ENCODE measurements around the gene SURF2.
"Not testable (repeated sequence)": the region's sequence is repeated elsewhere in the genome, so short reads cannot be mapped to it uniquely, and the experiment has no call there.

Gene SURF2

DNA sequence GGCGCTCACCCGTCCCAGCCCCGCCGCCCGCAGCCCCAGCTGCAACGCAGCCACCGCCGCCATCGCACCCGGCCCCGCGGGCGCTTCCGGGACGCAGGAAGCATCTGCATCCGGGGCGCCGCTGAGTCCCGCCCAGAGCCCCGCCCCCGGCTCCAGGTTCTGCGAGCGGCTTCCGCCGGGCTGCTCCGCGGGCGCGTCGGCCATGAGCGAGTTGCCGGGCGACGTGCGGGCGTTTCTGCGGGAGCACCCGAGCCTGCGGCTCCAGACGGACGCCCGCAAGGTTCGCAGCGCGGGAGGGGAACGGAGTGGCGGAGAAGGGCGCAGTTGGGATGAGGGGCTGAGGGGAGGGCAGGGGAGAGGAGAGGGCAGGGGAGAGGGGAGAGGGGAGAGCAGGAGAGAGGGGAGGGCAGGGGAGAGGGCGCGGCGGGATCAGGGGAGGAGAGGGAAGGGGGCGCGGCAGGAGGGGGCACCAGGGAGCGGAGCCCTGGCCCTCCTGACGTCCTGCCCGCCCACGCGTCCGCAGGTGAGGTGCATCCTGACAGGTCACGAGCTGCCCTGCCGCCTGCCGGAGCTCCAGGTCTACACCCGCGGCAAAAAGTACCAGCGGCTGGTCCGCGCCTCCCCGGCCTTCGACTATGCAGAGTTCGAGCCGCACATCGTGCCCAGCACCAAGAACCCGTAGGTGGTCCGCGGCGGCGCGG lies at the start of gene SURF2, which contains the start of gene SURF1:
TSS of gene SURF2 (plus strand) at position 160 of the 701 bp plus-strand sequence. CDS start at position 203, 43 bp downstream.
TSS of gene SURF1 (minus strand) at position 97 of the 701 bp plus-strand sequence. CDS start at position 63, 34 bp downstream.
- DNase-seq (ENCODE audit: low read depth, low spot score) = no peak
- Histone ChIP-seq H3K27me3 (ENCODE audit: control insufficient read depth, insufficient read depth, low read length) (no peaks in the 10 kb centered on the region), H3K4me1 (ENCODE audit: control insufficient read depth, insufficient read depth, low read length) (no peaks in the 10 kb centered on the region), H3K27ac (ENCODE audit: low read length) (no peak within 1 kb of the TSS), H3K36me3 (ENCODE audit: control insufficient read depth, insufficient read depth, low read length) (peaks cover 22% of the 10 kb centered on the region), H3K9me3 (ENCODE audit: control insufficient read depth, insufficient read depth, low read length) (no peaks in the 10 kb centered on the region), H3K4me3 (ENCODE audit: low read length) (peak within 1 kb of the TSS; percentile 70)
- no CpG with 5 or more reads among the region's 78 CpGs for WGBS (ENCODE audit: insufficient coverage, insufficient read length)

DNA sequence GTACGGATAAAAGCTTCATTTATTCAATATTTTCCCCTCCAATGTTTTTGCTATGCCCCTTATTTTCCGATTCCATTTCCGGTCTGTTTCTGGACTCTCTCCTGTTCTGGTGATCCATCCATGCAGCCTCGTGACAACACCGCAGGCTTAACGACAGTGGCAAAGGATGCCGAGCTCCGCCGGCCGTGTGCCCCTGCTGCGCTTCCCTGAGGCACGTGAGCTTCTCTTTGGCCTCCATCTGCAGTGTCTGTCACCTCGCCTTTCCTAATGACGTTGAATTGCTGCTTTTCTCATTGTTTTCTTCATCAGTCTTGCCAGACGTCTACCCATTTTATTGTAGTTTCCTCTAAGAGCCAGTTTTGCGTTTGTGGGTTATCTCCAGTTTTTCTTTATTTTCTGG lies 49.0 kb upstream of the SURF2 start:
- H3K9me3 ChIP-seq (ENCODE audit: control insufficient read depth, insufficient read depth, low read length) = no peaks in the 10 kb centered on the region
- no peaks in the 10 kb centered on the region for H3K36me3 ChIP-seq (ENCODE audit: control insufficient read depth, insufficient read depth, low read length)
- no peak overlapping the region for H3K4me3 ChIP-seq (ENCODE audit: low read length)
- H3K27me3 ChIP-seq (ENCODE audit: control insufficient read depth, insufficient read depth, low read length) = no peaks in the 10 kb centered on the region
- WGBS (ENCODE audit: insufficient coverage, insufficient read length) = no CpG with 5 or more reads among the region's 16 CpGs
- H3K27ac ChIP-seq (ENCODE audit: low read length) = no peak overlapping the region
- DNase-seq (ENCODE audit: low read depth, low spot score) = no peak
- H3K4me1 ChIP-seq (ENCODE audit: control insufficient read depth, insufficient read depth, low read length) = no peaks in the 10 kb centered on the region

DNA sequence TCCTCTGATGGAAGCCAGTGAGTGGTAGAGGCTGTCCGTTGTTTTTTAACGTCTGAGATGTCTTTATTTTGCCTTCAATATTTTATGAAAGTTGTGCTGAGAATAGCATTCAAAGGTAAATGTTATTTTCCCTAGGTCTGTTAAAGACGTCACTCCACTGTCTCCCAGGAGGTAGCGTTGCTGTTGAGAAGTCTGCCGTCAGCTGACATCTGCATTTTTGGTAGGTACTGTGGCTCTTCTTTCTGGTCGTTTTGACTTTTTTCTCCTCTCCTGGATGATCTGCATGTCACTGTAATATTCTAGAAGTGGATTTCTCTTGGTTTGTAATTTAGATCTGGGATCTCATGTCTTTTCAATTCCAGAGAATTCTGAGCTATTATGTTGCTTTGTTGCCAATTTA lies 46.7 kb upstream of the SURF2 start:
- no peak for DNase-seq (ENCODE audit: low read depth, low spot score)
- WGBS (ENCODE audit: insufficient coverage, insufficient read length) = no CpG with 5 or more reads among the region's 6 CpGs
- H3K4me1 ChIP-seq (ENCODE audit: control insufficient read depth, insufficient read depth, low read length) = no peaks in the 10 kb centered on the region
- no peaks in the 10 kb centered on the region for H3K27me3 ChIP-seq (ENCODE audit: control insufficient read depth, insufficient read depth, low read length)
- no peak overlapping the region for H3K4me3 ChIP-seq (ENCODE audit: low read length)
- no peaks in the 10 kb centered on the region for H3K9me3 ChIP-seq (ENCODE audit: control insufficient read depth, insufficient read depth, low read length)
- no peak overlapping the region for H3K27ac ChIP-seq (ENCODE audit: low read length)
- H3K36me3 ChIP-seq (ENCODE audit: control insufficient read depth, insufficient read depth, low read length) = no peaks in the 10 kb centered on the region

DNA sequence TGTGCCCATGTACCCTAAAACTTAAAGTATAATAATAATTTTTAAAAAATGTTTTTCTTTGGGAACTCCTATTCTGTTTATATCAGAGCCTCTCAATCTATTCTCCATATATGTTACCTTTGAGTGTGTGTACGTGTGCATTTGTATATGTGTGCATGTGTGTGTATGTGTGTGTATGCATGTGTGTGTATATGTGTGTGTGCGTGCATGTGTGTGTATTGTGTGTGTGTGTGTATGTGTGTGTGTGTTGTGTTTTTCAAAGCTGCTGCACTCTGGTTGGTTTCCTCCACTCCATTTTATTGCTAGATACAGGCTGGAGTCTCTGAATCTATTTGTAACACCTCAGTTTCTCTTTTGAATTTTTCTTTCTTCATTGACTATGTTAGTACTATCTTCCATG lies 40.4 kb upstream of the SURF2 start:
- Histone ChIP-seq H3K27ac (ENCODE audit: low read length) (no peak overlapping the region), H3K4me3 (ENCODE audit: low read length) (no peak overlapping the region), H3K36me3 (ENCODE audit: control insufficient read depth, insufficient read depth, low read length) (no peaks in the 10 kb centered on the region), H3K9me3 (ENCODE audit: control insufficient read depth, insufficient read depth, low read length) (no peaks in the 10 kb centered on the region), H3K4me1 (ENCODE audit: control insufficient read depth, insufficient read depth, low read length) (no peaks in the 10 kb centered on the region), H3K27me3 (ENCODE audit: control insufficient read depth, insufficient read depth, low read length) (no peaks in the 10 kb centered on the region)
- DNase-seq (ENCODE audit: low read depth, low spot score) = no peak
- WGBS (ENCODE audit: insufficient coverage, insufficient read length) = no CpG with 5 or more reads among the region's 2 CpGs

DNA sequence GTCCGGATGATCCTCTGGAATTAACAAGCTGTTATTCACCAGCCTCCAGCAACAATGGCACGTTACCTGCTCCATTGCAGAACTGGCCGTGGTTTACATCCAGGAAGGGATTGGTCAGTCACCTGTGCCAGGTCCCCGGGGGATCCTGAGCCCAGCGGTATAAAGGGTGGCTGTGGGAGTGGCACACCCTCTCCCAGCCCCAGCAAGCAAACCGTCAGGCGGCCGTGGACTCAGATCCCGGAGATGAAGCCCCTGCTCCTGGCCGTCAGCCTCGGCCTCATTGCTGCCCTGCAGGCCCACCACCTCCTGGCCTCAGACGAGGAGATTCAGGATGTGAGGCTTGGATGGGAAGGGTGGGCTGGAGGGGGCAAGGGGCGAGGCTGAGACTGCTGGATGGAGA lies 38.8 kb upstream of the SURF2 start:
- not testable (repeated sequence) for H3K27me3 ChIP-seq (ENCODE audit: control insufficient read depth, insufficient read depth, low read length); H3K9me3 ChIP-seq (ENCODE audit: control insufficient read depth, insufficient read depth, low read length); H3K4me1 ChIP-seq (ENCODE audit: control insufficient read depth, insufficient read depth, low read length); H3K4me3 ChIP-seq (ENCODE audit: low read length); H3K36me3 ChIP-seq (ENCODE audit: control insufficient read depth, insufficient read depth, low read length); DNase-seq (ENCODE audit: low read depth, low spot score); H3K27ac ChIP-seq (ENCODE audit: low read length)
- WGBS (ENCODE audit: insufficient coverage, insufficient read length) = no CpG with 5 or more reads among the region's 13 CpGs

DNA sequence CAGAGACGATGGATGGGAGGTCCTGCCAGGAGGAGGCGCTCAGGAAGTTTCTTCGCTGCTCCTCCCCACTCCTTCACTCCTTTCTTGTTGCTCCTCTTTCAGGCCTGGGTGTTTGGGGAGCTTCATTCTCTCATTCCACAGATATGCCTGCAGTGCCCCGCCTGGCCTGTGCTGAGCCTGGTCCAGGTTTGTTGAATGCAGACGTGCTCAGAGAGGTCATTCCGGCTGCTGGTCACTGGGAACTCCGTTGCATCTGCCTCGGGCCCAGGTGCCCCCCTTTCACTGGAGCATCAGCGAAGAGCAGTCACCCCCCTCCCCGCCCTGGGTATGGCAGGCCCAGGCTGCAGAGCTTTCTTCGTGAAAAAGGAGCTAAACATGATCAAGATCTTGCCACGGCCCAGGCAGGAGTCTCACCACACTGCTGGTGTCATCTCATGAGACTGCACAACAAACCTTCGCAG lies 35.9 kb upstream of the SURF2 start:
- no peak for DNase-seq (ENCODE audit: low read depth, low spot score)
- no peak overlapping the region for H3K4me3 ChIP-seq (ENCODE audit: low read length)
- no peaks in the 10 kb centered on the region for H3K4me1 ChIP-seq (ENCODE audit: control insufficient read depth, insufficient read depth, low read length)
- H3K27me3 ChIP-seq (ENCODE audit: control insufficient read depth, insufficient read depth, low read length) = no peaks in the 10 kb centered on the region
- no peaks in the 10 kb centered on the region for H3K9me3 ChIP-seq (ENCODE audit: control insufficient read depth, insufficient read depth, low read length)
- H3K27ac ChIP-seq (ENCODE audit: low read length) = no peak overlapping the region
- no CpG with 5 or more reads among the region's 13 CpGs for WGBS (ENCODE audit: insufficient coverage, insufficient read length)
- no peaks in the 10 kb centered on the region for H3K36me3 ChIP-seq (ENCODE audit: control insufficient read depth, insufficient read depth, low read length)

DNA sequence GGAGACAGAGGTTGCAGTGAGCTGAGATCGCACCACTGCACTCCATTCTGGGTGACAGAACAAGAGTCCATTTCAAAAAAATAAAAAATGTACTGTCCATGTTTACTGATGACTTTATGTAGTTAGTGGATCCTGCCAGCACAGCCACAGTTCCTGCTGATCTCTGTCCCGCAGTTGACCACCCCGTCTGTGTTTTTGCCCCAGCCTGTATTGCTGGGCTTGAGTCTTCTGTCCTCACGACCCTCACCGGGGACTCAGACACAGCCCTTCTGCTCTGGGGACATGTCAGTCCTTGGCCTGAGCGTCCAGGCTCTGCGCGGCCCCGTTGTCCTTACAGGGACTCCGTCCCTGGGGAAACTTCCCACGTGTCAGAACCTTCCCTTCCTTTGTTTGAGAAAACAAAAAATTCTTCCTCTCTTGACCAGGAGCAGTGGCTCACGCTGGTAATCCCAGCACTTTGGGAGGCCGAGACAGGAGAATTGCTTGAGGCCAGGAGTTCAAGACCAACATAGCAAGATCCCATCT lies 34.9 kb upstream of the SURF2 start:
- no peaks in the 10 kb centered on the region for H3K4me1 ChIP-seq (ENCODE audit: control insufficient read depth, insufficient read depth, low read length)
- no peaks in the 10 kb centered on the region for H3K27me3 ChIP-seq (ENCODE audit: control insufficient read depth, insufficient read depth, low read length)
- H3K4me3 ChIP-seq (ENCODE audit: low read length) = no peak overlapping the region
- no peak overlapping the region for H3K27ac ChIP-seq (ENCODE audit: low read length)
- no peaks in the 10 kb centered on the region for H3K36me3 ChIP-seq (ENCODE audit: control insufficient read depth, insufficient read depth, low read length)
- DNase-seq (ENCODE audit: low read depth, low spot score) = no peak
- no peaks in the 10 kb centered on the region for H3K9me3 ChIP-seq (ENCODE audit: control insufficient read depth, insufficient read depth, low read length)
- no CpG with 5 or more reads among the region's 13 CpGs for WGBS (ENCODE audit: insufficient coverage, insufficient read length)

DNA sequence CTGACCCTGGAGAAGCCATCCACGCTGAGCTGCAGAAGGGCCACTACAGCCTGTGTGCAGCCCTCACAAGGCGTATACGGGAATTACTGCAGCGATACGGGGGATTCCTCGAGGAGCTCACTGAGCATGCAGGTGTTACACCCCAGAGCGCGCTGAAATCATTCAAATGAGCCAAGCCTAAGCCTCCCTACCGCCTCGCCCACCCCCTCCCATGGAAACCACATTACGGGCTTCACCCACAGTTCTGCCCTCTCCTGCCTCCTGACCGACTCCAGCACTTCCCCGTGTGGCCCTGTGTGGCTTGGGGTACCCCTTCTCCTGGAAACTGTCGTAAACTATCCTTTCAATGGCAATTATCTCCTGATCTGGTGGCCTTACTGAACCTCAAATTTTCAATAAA lies 33.6 kb upstream of the SURF2 start:
- no CpG with 5 or more reads among the region's 14 CpGs for WGBS (ENCODE audit: insufficient coverage, insufficient read length)
- no peak overlapping the region for H3K4me3 ChIP-seq (ENCODE audit: low read length)
- no peak overlapping the region for H3K27ac ChIP-seq (ENCODE audit: low read length)
- no peaks in the 10 kb centered on the region for H3K4me1 ChIP-seq (ENCODE audit: control insufficient read depth, insufficient read depth, low read length)
- H3K9me3 ChIP-seq (ENCODE audit: control insufficient read depth, insufficient read depth, low read length) = no peaks in the 10 kb centered on the region
- no peaks in the 10 kb centered on the region for H3K27me3 ChIP-seq (ENCODE audit: control insufficient read depth, insufficient read depth, low read length)
- DNase-seq (ENCODE audit: low read depth, low spot score) = no peak
- no peaks in the 10 kb centered on the region for H3K36me3 ChIP-seq (ENCODE audit: control insufficient read depth, insufficient read depth, low read length)

DNA sequence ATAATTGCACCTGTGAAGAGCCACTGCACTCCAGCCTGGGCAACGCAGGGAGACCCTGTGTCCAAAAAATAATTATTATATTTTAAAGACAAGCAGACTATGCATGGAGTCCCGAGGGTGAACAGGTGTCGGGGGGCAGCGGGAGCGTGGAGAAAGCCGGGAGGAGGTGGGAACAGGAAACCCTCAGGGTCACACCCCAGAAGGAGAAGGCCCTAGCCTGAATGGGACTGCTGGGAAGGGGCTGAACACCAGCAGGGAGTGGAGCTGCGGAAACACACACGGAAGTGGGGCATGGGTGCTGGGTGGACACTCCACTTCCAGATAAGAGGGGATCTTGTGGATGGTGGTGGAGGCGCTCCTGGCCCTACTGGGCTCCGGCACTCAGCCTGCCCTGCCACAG lies 33.1 kb upstream of the SURF2 start:
- Histone ChIP-seq H3K27ac (ENCODE audit: low read length) (no peak overlapping the region), H3K9me3 (ENCODE audit: control insufficient read depth, insufficient read depth, low read length) (no peaks in the 10 kb centered on the region), H3K4me3 (ENCODE audit: low read length) (no peak overlapping the region), H3K27me3 (ENCODE audit: control insufficient read depth, insufficient read depth, low read length) (no peaks in the 10 kb centered on the region), H3K4me1 (ENCODE audit: control insufficient read depth, insufficient read depth, low read length) (no peaks in the 10 kb centered on the region), H3K36me3 (ENCODE audit: control insufficient read depth, insufficient read depth, low read length) (no peaks in the 10 kb centered on the region)
- DNase-seq (ENCODE audit: low read depth, low spot score) = no peak
- no CpG with 5 or more reads among the region's 10 CpGs for WGBS (ENCODE audit: insufficient coverage, insufficient read length)

DNA sequence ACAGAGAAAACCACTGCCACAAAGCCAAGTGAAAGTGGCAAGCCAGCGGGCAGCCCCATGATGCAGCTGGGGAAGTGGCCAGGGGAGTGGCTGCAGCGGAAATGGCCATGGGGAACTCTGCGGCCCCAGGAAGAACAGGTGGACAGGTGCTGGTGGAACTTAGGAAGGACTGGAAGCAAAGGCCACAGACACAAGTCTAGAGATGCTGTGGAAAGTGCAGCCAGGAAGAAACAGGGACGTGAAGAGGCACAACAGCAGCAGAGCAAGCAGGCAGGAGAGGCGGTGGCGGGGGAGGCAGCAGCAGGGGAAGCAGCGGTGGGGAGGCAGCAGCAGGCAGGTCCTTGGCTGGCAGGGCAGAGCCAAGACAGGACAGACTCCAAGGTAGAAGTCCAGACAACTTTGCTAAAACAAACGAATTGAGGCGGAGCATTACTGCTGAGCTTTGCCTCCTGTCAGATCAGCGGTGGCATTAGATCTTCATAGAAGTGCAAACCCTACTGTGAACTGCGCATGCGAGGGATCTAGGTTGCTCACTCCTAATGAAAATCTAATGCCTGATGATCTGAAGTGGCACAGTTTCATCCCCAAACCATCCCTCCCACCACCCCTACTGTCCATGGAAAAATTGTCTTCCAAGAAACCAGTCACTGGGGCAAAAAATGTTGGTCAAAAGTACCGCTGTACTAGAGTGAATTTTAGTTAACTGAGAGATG lies 32.2 kb upstream of the SURF2 start:
- no peak overlapping the region for H3K27ac ChIP-seq (ENCODE audit: low read length)
- no peaks in the 10 kb centered on the region for H3K4me1 ChIP-seq (ENCODE audit: control insufficient read depth, insufficient read depth, low read length)
- no peaks in the 10 kb centered on the region for H3K27me3 ChIP-seq (ENCODE audit: control insufficient read depth, insufficient read depth, low read length)
- no CpG with 5 or more reads among the region's 13 CpGs for WGBS (ENCODE audit: insufficient coverage, insufficient read length)
- H3K4me3 ChIP-seq (ENCODE audit: low read length) = no peak overlapping the region
- DNase-seq (ENCODE audit: low read depth, low spot score) = no peak
- H3K36me3 ChIP-seq (ENCODE audit: control insufficient read depth, insufficient read depth, low read length) = no peaks in the 10 kb centered on the region
- H3K9me3 ChIP-seq (ENCODE audit: control insufficient read depth, insufficient read depth, low read length) = no peaks in the 10 kb centered on the region

Measured in iPS DF 6.9 (cell line).